Right forelimb (tissue), 1 donor: ENCODE results near the gene PCDHA10.

ENCODE experiments used
- DNase-seq: peaks from one replicate; pipeline ENCODE4 v3.0.0-alpha.2; 2018

Gene PCDHA10

DNA sequence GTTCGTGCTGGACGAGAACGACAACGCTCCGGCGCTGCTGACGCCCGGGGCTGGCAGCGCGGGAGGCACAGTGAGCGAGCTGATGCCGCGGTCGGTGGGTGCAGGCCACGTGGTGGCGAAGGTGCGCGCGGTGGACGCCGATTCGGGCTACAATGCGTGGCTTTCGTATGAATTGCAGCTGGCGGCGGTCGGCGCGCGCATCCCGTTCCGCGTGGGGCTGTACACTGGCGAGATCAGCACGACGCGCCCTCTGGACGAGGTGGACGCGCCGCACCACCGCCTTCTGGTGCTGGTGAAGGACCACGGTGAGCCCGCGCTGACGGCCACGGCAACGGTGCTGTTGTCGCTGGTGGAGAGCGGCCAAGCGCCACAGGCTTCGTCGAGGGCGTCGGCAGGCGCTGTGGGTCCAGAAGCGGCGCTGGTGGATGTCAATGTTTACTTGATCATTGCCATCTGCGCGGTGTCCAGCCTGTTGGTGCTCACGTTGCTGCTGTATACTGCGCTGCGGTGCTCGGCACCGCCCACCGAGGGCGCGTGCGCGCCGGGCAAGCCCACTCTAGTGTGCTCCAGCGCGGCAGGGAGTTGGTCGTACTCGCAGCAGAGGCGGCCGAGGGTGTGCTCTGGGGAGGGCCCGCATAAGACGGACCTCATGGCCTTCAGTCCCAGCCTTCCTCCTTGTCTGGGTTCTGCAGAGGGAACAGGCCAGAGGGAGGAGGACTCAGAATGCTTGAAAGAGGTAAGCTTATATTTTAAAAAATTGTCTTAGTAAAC is 28.4 kb downstream of the PCDHA10 start:
- DNase-seq = no peak

DNA sequence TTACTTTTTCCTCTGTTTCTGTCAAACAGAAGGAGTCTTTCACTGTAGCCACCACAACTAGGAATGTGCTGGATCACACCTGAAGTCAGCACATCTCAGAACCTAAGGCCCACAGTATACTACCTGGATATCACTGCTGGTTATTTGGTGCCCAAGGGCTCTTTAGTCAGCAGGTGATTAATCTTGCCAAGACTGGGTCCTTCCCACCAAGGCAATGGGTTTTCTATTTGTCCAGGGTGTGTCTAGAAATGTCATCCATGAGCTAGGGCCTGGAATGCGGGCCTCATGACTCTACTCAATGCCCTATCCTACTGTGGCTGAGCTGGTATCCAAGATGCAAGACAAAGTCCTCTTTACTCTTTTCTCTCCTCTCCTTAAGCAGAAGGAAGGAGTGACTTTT is 60.6 kb downstream of the PCDHA10 start:
- no peak for DNase-seq
